GM18519 (cell line): ENCODE data around the gene LRRC18.

Experiments used
- ATAC-seq: cut with Tn5 transposase; IDR thresholded peaks from one replicate; pipeline ENCODE4 v1.9.1; 2021; ENCODE audit warnings: mild to moderate bottlenecking, moderate library complexity; ENCODE audit not compliant: unreplicated experiment, low FRiP score

The LRRC18 gene

GRCh38 chr10:48939790-48940325 is at the start of gene LRRC18:
Gene LRRC18, minus strand, starts transcription at chr10:48939840. Its CDS starts 25,685 bp downstream, at chr10:48914155.
- no peak for ATAC-seq

- no peak for ATAC-seq
These were observed 46.0 kb upstream of the LRRC18 start for GRCh38 chr10:48985621-48986158.

- ATAC-seq, result no peak
These were observed 44.2 kb upstream of the LRRC18 start for GRCh38 chr10:48983648-48984351.

DNA sequence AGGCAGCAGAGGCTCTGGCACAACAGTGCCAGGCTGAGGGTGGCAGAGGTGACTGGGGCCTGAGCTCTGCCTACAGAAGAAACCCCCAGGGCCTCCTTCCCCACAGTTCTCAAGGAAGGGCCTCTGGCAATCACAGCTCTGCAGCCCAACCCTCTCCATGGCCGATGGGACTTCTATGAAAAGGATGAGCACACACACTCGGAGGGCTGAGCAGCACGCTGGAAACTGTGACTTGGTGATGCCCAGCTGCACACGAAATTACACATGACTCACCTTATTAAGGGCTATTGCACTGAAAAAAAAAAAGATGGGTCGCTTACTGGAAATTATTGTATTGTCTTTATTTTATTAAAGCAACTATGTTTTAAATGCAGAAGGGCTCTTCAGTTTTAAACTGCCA is 42.9 kb upstream of the LRRC18 start:
- ATAC-seq, result no peak

DNA sequence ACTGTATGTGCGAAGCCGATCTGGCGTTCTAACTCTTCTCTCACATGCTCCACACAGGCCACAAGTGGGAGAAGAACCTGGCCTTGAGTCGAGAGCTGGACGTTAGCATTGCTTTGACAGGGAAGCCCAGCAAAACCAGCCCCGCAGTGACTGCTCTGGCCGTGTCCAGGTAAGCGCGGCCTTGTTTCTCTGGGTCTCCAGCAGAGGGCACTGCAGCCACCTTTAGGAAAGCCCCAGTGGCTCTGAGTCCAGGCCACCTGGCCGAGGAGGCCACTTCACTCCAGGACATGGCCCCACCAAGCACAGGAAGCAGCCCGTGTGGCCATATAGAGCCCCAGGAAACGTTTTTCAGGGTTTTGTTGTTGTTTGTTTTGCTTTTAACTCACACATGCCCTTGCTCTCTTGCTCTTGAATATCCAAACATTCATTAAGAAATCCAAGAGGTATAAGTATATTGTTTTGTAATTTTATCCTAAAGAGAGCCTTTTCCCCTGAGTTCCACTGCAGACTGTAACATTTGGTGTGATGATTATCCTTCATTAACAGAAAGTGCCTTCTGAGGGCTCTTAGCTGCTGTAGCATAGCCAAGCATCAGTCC is 41.8 kb upstream of the LRRC18 start:
- ATAC-seq, result no peak

GRCh38 chr10:48978318-48978717 is 38.7 kb upstream of the LRRC18 start:
- no peak for ATAC-seq

DNA sequence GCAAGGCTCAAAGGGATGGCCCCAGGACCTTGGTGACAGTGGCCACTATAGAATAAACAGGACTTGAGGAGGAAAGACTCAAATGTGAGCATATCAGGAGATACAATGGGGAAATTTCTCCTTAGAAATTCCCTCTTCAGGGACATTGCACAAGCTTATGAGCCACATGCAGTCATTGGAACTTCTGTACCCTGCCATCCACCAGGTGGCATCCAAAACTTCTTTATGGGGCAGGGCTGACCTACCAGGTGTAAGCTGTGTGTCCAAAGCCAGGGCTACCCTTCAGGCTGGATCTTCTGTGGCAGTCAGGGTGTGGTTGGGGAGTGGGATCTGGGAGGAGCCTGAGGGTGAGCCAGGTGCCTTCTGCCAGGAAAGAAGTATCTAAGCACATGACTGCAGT is 36.6 kb upstream of the LRRC18 start:
- ATAC-seq, result no peak

- no peak for ATAC-seq
These were observed 35.0 kb upstream of the LRRC18 start for GRCh38 chr10:48974510-48975156.

GRCh38 chr10:48973065-48973464 is 33.4 kb upstream of the LRRC18 start:
- ATAC-seq, result no peak

DNA sequence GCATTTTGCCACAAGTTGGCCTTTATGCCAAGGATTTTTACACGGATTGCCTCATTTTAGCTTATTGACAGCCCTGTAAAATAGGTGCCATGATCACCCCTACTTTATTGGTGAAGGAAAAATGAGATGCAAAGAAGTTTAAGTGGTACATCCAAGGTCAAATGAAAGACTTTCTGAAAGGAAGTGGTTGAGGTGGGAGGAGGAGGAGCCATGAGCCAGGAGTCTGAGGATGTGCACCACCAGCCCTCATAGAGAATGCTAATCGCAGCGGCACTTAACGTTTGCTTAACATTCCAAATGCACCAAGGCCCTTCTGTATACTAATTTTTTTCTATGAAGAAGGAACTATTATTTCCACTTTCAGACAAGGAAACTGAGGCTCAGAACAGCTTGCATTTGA is 31.0 kb upstream of the LRRC18 start:
- ATAC-seq, result no peak

GRCh38 chr10:48970046-48970445 is 30.4 kb upstream of the LRRC18 start:
- no peak for ATAC-seq

DNA sequence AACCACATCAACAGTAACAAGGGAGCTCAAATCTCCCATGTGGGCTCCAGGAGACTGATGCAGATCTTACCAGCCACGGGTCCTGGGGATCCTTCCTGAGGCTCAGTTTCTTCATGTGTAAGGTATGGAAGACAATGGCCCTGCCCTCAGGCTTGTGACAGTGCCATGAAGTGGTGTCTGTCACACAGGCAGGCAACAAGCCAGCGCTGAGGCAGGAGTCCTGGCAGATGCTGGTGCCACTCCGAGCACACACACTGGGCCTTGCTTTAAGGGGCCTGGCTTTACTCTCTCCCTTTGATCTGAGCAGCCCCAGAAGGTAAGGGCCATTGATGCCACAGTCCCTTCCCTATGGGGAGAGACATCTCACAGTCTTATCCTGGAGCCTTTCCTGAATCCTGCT is 28.4 kb upstream of the LRRC18 start:
- no peak for ATAC-seq

DNA sequence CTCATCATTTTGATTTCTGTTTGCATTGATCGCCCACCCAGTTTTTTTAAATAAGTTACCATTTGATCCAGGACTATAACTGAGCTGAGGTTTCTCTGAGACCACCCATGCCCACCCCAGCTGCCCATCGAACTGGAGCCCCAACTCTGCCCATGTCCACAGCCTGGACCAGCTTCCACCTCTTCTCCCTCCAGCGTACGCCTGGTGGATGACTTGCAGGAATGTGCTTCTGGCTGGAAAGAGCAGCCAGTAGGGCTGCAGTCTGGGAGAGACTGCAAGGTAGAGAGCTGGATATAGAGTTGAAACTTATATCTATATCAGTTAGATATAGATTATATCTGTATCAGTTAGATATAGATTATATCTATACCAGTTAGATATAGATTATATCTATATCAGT is 25.8 kb upstream of the LRRC18 start:
- ATAC-seq, result no peak

GRCh38 chr10:48964038-48964437 is 24.4 kb upstream of the LRRC18 start:
- ATAC-seq, result no peak

- no peak for ATAC-seq
These were observed 19.1 kb upstream of the LRRC18 start for GRCh38 chr10:48958598-48959190.

- no peak for ATAC-seq
These were observed 17.9 kb upstream of the LRRC18 start for GRCh38 chr10:48957361-48958151.

GRCh38 chr10:48951707-48952106 is 12.1 kb upstream of the LRRC18 start:
- ATAC-seq, result no peak

DNA sequence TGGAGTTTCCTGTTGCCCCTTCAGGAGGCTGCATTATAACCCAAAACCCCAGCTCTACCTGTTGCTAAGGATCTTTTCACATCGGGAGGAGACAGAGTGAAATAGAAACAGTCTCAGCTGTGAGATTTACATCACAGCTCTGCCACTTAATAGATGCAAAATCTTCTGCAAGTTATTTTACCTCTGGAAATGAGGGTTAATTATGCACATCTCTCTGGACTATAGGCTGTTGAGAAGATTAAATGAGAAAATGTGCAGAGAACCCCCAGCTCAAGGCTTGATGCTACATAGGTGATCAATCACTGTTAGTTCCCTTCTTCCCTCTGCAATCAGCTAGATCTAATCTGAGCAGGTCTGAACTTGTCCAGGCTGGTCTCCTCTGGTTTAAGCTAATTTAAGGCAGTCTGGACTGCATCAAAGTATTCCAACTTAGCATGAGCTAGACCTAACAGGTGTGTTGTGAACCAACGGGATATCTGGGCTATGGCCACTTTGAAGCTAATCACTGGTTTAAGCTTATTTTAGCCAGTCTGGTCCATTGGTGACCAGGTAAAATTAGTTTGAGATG is 8.9 kb upstream of the LRRC18 start:
- no peak for ATAC-seq

DNA sequence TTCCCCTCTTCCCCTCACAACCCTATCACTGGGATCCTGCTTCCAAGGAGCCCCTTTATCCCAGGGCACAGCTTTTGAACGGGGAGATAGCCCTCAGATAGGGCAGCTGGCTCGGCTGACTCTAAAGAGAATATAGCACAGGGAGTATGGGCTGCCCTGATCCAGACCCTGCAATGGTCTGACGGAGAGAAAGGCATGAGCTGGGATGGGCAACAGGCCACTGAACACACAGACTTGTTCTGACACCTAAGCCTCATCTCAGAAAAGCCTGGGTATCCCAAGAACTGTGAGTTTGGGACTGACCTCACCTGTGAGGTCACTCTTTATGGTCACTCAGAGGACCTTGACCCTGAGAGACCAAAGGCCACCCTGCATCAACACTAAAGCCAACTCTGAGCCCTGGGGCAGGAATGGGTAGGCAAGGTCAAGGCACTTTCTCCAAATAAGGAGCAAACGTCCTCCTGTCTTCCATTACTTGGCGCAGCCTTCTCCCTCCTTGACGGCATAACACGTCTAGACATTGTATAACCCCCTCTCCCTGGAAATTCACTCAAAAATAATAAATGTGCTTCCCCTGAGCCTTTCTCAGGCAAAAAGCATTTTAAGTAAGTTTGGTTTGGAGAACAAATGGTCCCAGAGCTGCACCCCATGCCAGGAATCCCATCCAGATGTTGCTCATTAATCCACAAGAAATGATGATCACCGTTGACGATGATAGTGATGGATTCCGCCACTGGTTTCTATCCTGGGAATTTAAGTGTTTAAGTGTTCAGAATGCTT is 8.2 kb upstream of the LRRC18 start:
- no peak for ATAC-seq
